H9 (cell line): ENCODE results near the gene AMOTL1. TPM values are rescaled to one million over a fixed set of nuclear protein-coding genes. Genes with fewer than 3 reads are reported as not detected.

Source experiments
- DNase-seq: peaks from one replicate; pipeline ENCODE4 v3.0.0-alpha.2; 2017
- H2AFZ ChIP-seq: one replicate; pipeline ENCODE4 v1.6.1; 2013; ENCODE audit warnings: mild to moderate bottlenecking, low read length, control low read depth, moderate library complexity
- H2AK5ac ChIP-seq: 2 replicates; pipeline ENCODE4 v1.6.1; 2013; ENCODE audit warnings: low read length, control low read depth, mixed read lengths; ENCODE audit not compliant: insufficient read length
- H2BK120ac ChIP-seq: one replicate; pipeline ENCODE4 v1.6.1; 2013; ENCODE audit warnings: low read depth, mild to moderate bottlenecking, low read length, control low read depth, inconsistent platforms; ENCODE audit not compliant: poor library complexity, severe bottlenecking
- H2BK12ac ChIP-seq: 2 replicates; pipeline ENCODE4 v1.6.1; 2013; ENCODE audit warnings: low read length, control low read depth, mixed read lengths, low read depth; ENCODE audit not compliant: insufficient read length
- H2BK15ac ChIP-seq: 2 replicates; pipeline ENCODE4 v1.6.1; 2013; ENCODE audit warnings: low read depth, low read length, control low read depth
- H2BK20ac ChIP-seq: one replicate; pipeline ENCODE4 v1.6.1; 2013; ENCODE audit warnings: low read depth, mild to moderate bottlenecking, low read length, control low read depth, inconsistent platforms; ENCODE audit not compliant: poor library complexity, severe bottlenecking
- H2BK5ac ChIP-seq: 2 replicates; pipeline ENCODE4 v1.6.1; 2013; ENCODE audit warnings: low read length, control low read depth, mixed read lengths; ENCODE audit not compliant: insufficient read length
- H3K14ac ChIP-seq: 2 replicates; pipeline ENCODE4 v1.6.1; 2013; ENCODE audit warnings: low read length, control low read depth; ENCODE audit not compliant: insufficient read depth
- H3K18ac ChIP-seq: 2 replicates; pipeline ENCODE4 v1.6.1; 2013; ENCODE audit warnings: low read depth, mild to moderate bottlenecking, mixed read lengths, low read length, control low read depth; ENCODE audit not compliant: insufficient read length
- H3K23ac ChIP-seq: 2 replicates; pipeline ENCODE4 v1.6.1; 2013; ENCODE audit warnings: low read length, control low read depth, mixed read lengths, low read depth; ENCODE audit not compliant: insufficient read length
- H3K23me2 ChIP-seq: 2 replicates; pipeline ENCODE4 v1.6.1; 2013; ENCODE audit warnings: low read depth, mild to moderate bottlenecking, mixed read lengths, low read length, control low read depth; ENCODE audit not compliant: insufficient read length, poor library complexity, severe bottlenecking
- H3K27ac ChIP-seq: 2 replicates; pipeline ENCODE4 v1.5.1; 2013; ENCODE audit warnings: low read length, control low read depth, mixed read lengths, low read depth; ENCODE audit not compliant: insufficient read length
- H3K27me3 ChIP-seq: 2 replicates; pipeline ENCODE4 v1.6.1; 2013; ENCODE audit warnings: low read length, control low read depth, inconsistent platforms; ENCODE audit not compliant: insufficient read depth
- H3K4ac ChIP-seq: 2 replicates; pipeline ENCODE4 v1.6.1; 2013; ENCODE audit warnings: low read depth, mild to moderate bottlenecking, control low read depth, inconsistent platforms, low read length, moderate library complexity
- H3K4me1 ChIP-seq: 2 replicates; pipeline ENCODE4 v1.6.1; 2013; ENCODE audit warnings: low read length, control low read depth, inconsistent platforms; ENCODE audit not compliant: insufficient read depth
- H3K4me2 ChIP-seq: 2 replicates; pipeline ENCODE4 v1.6.1; 2013; ENCODE audit warnings: low read length, control low read depth, mixed read lengths; ENCODE audit not compliant: insufficient read length, insufficient read depth
- H3K56ac ChIP-seq: 2 replicates; pipeline ENCODE4 v1.6.1; 2013; ENCODE audit warnings: low read depth, mild to moderate bottlenecking, mixed read lengths, low read length, control low read depth; ENCODE audit not compliant: insufficient read length
- H3K79me1 ChIP-seq: 2 replicates; pipeline ENCODE4 v1.6.1; 2013; ENCODE audit warnings: low read depth, mild to moderate bottlenecking, moderate library complexity, low read length, control low read depth, inconsistent platforms; ENCODE audit not compliant: insufficient read depth, poor library complexity, severe bottlenecking
- H3K79me2 ChIP-seq: 2 replicates; pipeline ENCODE4 v1.6.1; 2013; ENCODE audit warnings: low read length, control low read depth, inconsistent platforms; ENCODE audit not compliant: insufficient read depth
- H3K9ac ChIP-seq: 2 replicates; pipeline ENCODE4 v1.6.1; 2013; ENCODE audit warnings: low read length, control low read depth, mixed read lengths; ENCODE audit not compliant: insufficient read length; ENCODE audit errors: extremely low read depth
- H3K9me3 ChIP-seq: one replicate; pipeline ENCODE4 v1.6.1; 2013; ENCODE audit warnings: low read depth, low read length, inconsistent platforms; ENCODE audit not compliant: control insufficient read depth
- H3T11ph ChIP-seq: one replicate; pipeline ENCODE4 v1.6.1; 2013; ENCODE audit warnings: mild to moderate bottlenecking, low read length, control low read depth, inconsistent platforms
- H4K20me1 ChIP-seq: one replicate; pipeline ENCODE4 v1.6.1; 2013; ENCODE audit not compliant: control insufficient read depth, insufficient read length, insufficient read depth
- H4K5ac ChIP-seq: 2 replicates; pipeline ENCODE4 v1.6.1; 2013; ENCODE audit warnings: low read depth, mild to moderate bottlenecking, mixed read lengths, low read length, control low read depth; ENCODE audit not compliant: insufficient read length
- H4K8ac ChIP-seq: replicated peaks from 2 replicates; pipeline ENCODE4 v1.6.1; 2013; ENCODE audit warnings: low read length, control low read depth, mixed read lengths, low read depth; ENCODE audit not compliant: insufficient read length
- H4K91ac ChIP-seq: 2 replicates; pipeline ENCODE4 v1.6.1; 2013; ENCODE audit warnings: low read depth, mild to moderate bottlenecking, moderate library complexity, mixed read lengths, low read length, control low read depth; ENCODE audit not compliant: insufficient read length
- H3K27ac Mint-ChIP-seq, 3 experiments: 2 replicates in 2 of 3; 3 replicates in 1 of 3; pipeline ENCODE4 v1.8.0; 2020 to 2021; ENCODE audit warnings: mixed read lengths in 3 of 3, mild to moderate bottlenecking in 1 of 3, moderate library complexity in 1 of 3
- H3K27me3 Mint-ChIP-seq: 2 replicates; pipeline ENCODE4 v1.8.0; 2021; ENCODE audit warnings: low read depth, mild to moderate bottlenecking, moderate library complexity, mixed read lengths
- H3K36me3 Mint-ChIP-seq, 3 experiments: 2 replicates in 2 of 3; 3 replicates in 1 of 3; pipeline ENCODE4 v1.8.0; 2020 to 2021; ENCODE audit warnings: low read depth in 3 of 3, mixed read lengths in 3 of 3; ENCODE audit not compliant: insufficient read depth in 1 of 3
- H3K4me1 Mint-ChIP-seq, 2 experiments: 2 replicates each; pipeline ENCODE4 v1.8.0; 2020; ENCODE audit warnings: mixed read lengths in 2 of 2
- H3K4me3 Mint-ChIP-seq, 2 experiments: 2 replicates in 1 of 2; 3 replicates in 1 of 2; pipeline ENCODE4 v1.8.0; 2020 to 2021; ENCODE audit warnings: mild to moderate bottlenecking in 2 of 2, mixed read lengths in 2 of 2, moderate library complexity in 1 of 2
- H3K9me3 Mint-ChIP-seq, 2 experiments: 2 replicates in 1 of 2; 3 replicates in 1 of 2; pipeline ENCODE4 v1.8.0; 2020; ENCODE audit warnings: mild to moderate bottlenecking in 2 of 2, mixed read lengths in 2 of 2, moderate library complexity in 1 of 2
- CTCF ChIP-seq: fragments of 200-600 bp; sonication (generic); conservative IDR thresholded peaks from 3 replicates; pipeline ENCODE4 v1.8.0; 2021; ENCODE audit warnings: antibody characterized with exemption, mild to moderate bottlenecking
- total RNA-seq: library from RNA; stranded (reverse); gene quantifications from 2 replicates; pipeline ENCODE4 v1.2.1, GENCODE V29; 2021

Gene AMOTL1
- total RNA-seq, 1 experiment from 2014 or later: 18.5 TPM

GRCh38 chr11:94885581-94885980, 117.4 kb downstream of the AMOTL1 start:
- no peak overlapping the region for H2BK120ac ChIP-seq
- no peak overlapping the region for H3K23ac ChIP-seq
- no peak for TF ChIP-seq CTCF
- no peak overlapping the region for H4K8ac ChIP-seq
- H3K18ac ChIP-seq: no peak overlapping the region
- H2BK20ac ChIP-seq: no peak overlapping the region
- H4K20me1 ChIP-seq: no peaks in the 10 kb centered on the region
- no peak overlapping the region for H2AK5ac ChIP-seq
- no peak overlapping the region for H3K14ac ChIP-seq
- no peak overlapping the region for H2BK5ac ChIP-seq
- H3K36me3 Mint-ChIP-seq: peaks cover 7 to 23% (median 8%) of the 10 kb centered on the region in 3 experiments; a peak in 5 of 7 replicates
- no peak overlapping the region for H2BK15ac ChIP-seq
- no peak overlapping the region for H3T11ph ChIP-seq
- H3K23me2 ChIP-seq: no peaks in the 10 kb centered on the region
- H3K27me3 Mint-ChIP-seq: no peaks in the 10 kb centered on the region
- no peak overlapping the region for H2BK12ac ChIP-seq
- no peak overlapping the region for H4K5ac ChIP-seq
- DNase-seq: no peak
- H3K4me1 ChIP-seq: no peaks in the 10 kb centered on the region
- H2AFZ ChIP-seq: no peak overlapping the region
- H3K4me1 Mint-ChIP-seq: peaks cover 9% of the 10 kb centered on the region in 2 experiments
- peaks cover 16 to 22% of the 10 kb centered on the region in 2 experiments for H3K9me3 Mint-ChIP-seq
- peaks cover 7% of the 10 kb centered on the region for H3K9me3 ChIP-seq
- no peak overlapping the region for H3K4me3 Mint-ChIP-seq
- no peak overlapping the region for H3K9ac ChIP-seq
- H3K4ac ChIP-seq: no peak overlapping the region
- no peak overlapping the region for H4K91ac ChIP-seq
- no peak overlapping the region for H3K4me2 ChIP-seq
- no peaks in the 10 kb centered on the region for H3K79me1 ChIP-seq
- no peaks in the 10 kb centered on the region for H3K27me3 ChIP-seq
- no peak overlapping the region for H3K56ac ChIP-seq
- no peak overlapping the region; a peak in 1 of 7 replicates for H3K27ac Mint-ChIP-seq
- H3K27ac ChIP-seq: no peak overlapping the region
- H3K79me2 ChIP-seq: no peaks in the 10 kb centered on the region
